Activated CD4-positive, alpha-beta memory T cell treated with anti-CD3 and anti-CD28 coated beads, Interleukin-2, amount 10 ng/mL, durations not matched to agents 7 days and 5 days (primary cell): ENCODE data around the gene SPIN2A. TPM values are rescaled to one million over a fixed set of nuclear protein-coding genes. Genes with fewer than 3 reads are reported as not detected.
"Not testable (repeated sequence)": the region's sequence is repeated elsewhere in the genome, so short reads cannot be mapped to it uniquely, and the experiment has no call there.

ENCODE experiments used
- CTCF ChIA-PET: fragments of 350-600 bp; sonication (Branson Sonifier 250); formaldehyde crosslinking; loops from one replicate; lab custom pipeline; 2021; ENCODE audit warnings: antibody characterized with exemption, inconsistent platforms; lab: Charles Lee
- POLR2A ChIA-PET: fragments of 350-600 bp; sonication (Branson Sonifier 250); formaldehyde crosslinking; loops from one replicate; lab custom pipeline; 2021; ENCODE audit warnings: antibody characterized with exemption; lab: Charles Lee
- DNase-seq: peaks from one replicate; pipeline ENCODE4 v3.0.0-alpha.2; 2020
- H3K27ac Mint-ChIP-seq: one replicate; pipeline ENCODE4 v1.8.0; 2021; ENCODE audit warnings: mild to moderate bottlenecking, mixed read lengths
- H3K27me3 Mint-ChIP-seq: one replicate; pipeline ENCODE4 v1.8.0; 2021; ENCODE audit warnings: mixed read lengths
- H3K36me3 Mint-ChIP-seq: one replicate; pipeline ENCODE4 v1.8.0; 2021; ENCODE audit warnings: low read depth, mixed read lengths
- H3K4me1 Mint-ChIP-seq: one replicate; pipeline ENCODE4 v1.8.0; 2021; ENCODE audit warnings: mixed read lengths
- H3K4me3 Mint-ChIP-seq: one replicate; pipeline ENCODE4 v1.8.0; 2021; ENCODE audit warnings: mild to moderate bottlenecking, mixed read lengths
- H3K9me3 Mint-ChIP-seq: one replicate; pipeline ENCODE4 v1.8.0; 2021; ENCODE audit warnings: mixed read lengths
- total RNA-seq, 2 experiments: library from RNA; stranded (reverse); gene quantifications; one replicate each; pipeline ENCODE4 v1.2.3, GENCODE V29; 2021

The SPIN2A gene
- under 1 TPM; 0.81 to 0.85 TPM for total RNA-seq

- H3K36me3 Mint-ChIP-seq, H3K4me1 Mint-ChIP-seq, DNase-seq, H3K27ac Mint-ChIP-seq, H3K4me3 Mint-ChIP-seq, CTCF ChIA-PET, H3K9me3 Mint-ChIP-seq, H3K27me3 Mint-ChIP-seq, POLR2A ChIA-PET: not testable (repeated sequence)
Observed at GRCh38 chrX:57137073-57137472, at the start of gene SPIN2A. Gene SPIN2A (minus strand): TSS chrX:57137397. CDS start chrX:57136597, 800 bp downstream.

- ChIA-PET POLR2A (no interaction called here), CTCF (no interaction called here)
- Mint-ChIP-seq H3K36me3 (no peaks in the 10 kb centered on the region), H3K4me3 (no peak overlapping the region), H3K9me3 (no peaks in the 10 kb centered on the region), H3K27me3 (no peaks in the 10 kb centered on the region), H3K4me1 (no peaks in the 10 kb centered on the region), H3K27ac (no peak overlapping the region)
- no peak for DNase-seq
Observed at GRCh38 chrX:57178605-57179004, 41.4 kb upstream of the SPIN2A start.

- POLR2A ChIA-PET = no interaction called here
- Mint-ChIP-seq H3K4me1 (no peaks in the 10 kb centered on the region), H3K36me3 (no peaks in the 10 kb centered on the region), H3K9me3 (no peaks in the 10 kb centered on the region), H3K27ac (no peak overlapping the region), H3K27me3 (no peaks in the 10 kb centered on the region), H3K4me3 (no peak overlapping the region)
- CTCF ChIA-PET = no interaction called here
- no peak for DNase-seq
Observed at GRCh38 chrX:57177070-57177469, 39.9 kb upstream of the SPIN2A start.

- ChIA-PET POLR2A (no interaction called here), CTCF (no interaction called here)
- H3K27me3 Mint-ChIP-seq = no peaks in the 10 kb centered on the region
- no peak overlapping the region for H3K27ac Mint-ChIP-seq
- H3K36me3 Mint-ChIP-seq = no peaks in the 10 kb centered on the region
- H3K9me3 Mint-ChIP-seq = no peaks in the 10 kb centered on the region
- H3K4me1 Mint-ChIP-seq = no peaks in the 10 kb centered on the region
- no peak for DNase-seq
- H3K4me3 Mint-ChIP-seq = no peak overlapping the region
Observed at GRCh38 chrX:57172544-57172943, 35.3 kb upstream of the SPIN2A start.

GRCh38 chrX:57156397-57157049 lies 19.3 kb upstream of the SPIN2A start:
- H3K27me3 Mint-ChIP-seq = no peaks in the 10 kb centered on the region
- no peak overlapping the region for H3K27ac Mint-ChIP-seq
- H3K9me3 Mint-ChIP-seq = peaks cover 2% of the 10 kb centered on the region
- DNase-seq = no peak
- POLR2A ChIA-PET = no interaction called here
- CTCF ChIA-PET = interaction anchor here (0.7 kb wide), 1 partner anchor 298 kb away, joined by 3 read pairs; no protein-coding TSS in a partner anchor
- no peaks in the 10 kb centered on the region for H3K36me3 Mint-ChIP-seq
- H3K4me1 Mint-ChIP-seq = no peaks in the 10 kb centered on the region
- H3K4me3 Mint-ChIP-seq = no peak overlapping the region

GRCh38 chrX:57155171-57155570 lies 18.0 kb upstream of the SPIN2A start:
- Mint-ChIP-seq H3K36me3 (no peaks in the 10 kb centered on the region), H3K27ac (no peak overlapping the region), H3K9me3 (peaks cover 2% of the 10 kb centered on the region), H3K4me1 (no peaks in the 10 kb centered on the region), H3K27me3 (no peaks in the 10 kb centered on the region), H3K4me3 (no peak overlapping the region)
- CTCF ChIA-PET = no interaction called here
- POLR2A ChIA-PET = no interaction called here
- DNase-seq = no peak

- H3K27ac Mint-ChIP-seq, CTCF ChIA-PET, DNase-seq, H3K27me3 Mint-ChIP-seq, H3K9me3 Mint-ChIP-seq, H3K4me3 Mint-ChIP-seq, POLR2A ChIA-PET, H3K36me3 Mint-ChIP-seq, H3K4me1 Mint-ChIP-seq: not testable (repeated sequence)
Observed at GRCh38 chrX:57152222-57152621, 15.0 kb upstream of the SPIN2A start.

- POLR2A ChIA-PET = no interaction called here
- no peak overlapping the region for H3K4me3 Mint-ChIP-seq
Observed at GRCh38 chrX:57138674-57139073, 1.5 kb upstream of the SPIN2A start.

GRCh38 chrX:57137501-57137900 lies 304 bp upstream of the SPIN2A start:
- H3K27ac Mint-ChIP-seq = no peak overlapping the region
- no peaks in the 10 kb centered on the region for H3K9me3 Mint-ChIP-seq
- no peaks in the 10 kb centered on the region for H3K27me3 Mint-ChIP-seq
- ChIA-PET POLR2A (no interaction called here), CTCF (no interaction called here)
- no peaks in the 10 kb centered on the region for H3K36me3 Mint-ChIP-seq
- peaks cover 7% of the 10 kb centered on the region for H3K4me1 Mint-ChIP-seq
- DNase-seq = no peak
- no peak overlapping the region for H3K4me3 Mint-ChIP-seq

More at GRCh38 chrX:57138674-57139073, 1.5 kb upstream of the SPIN2A start:
- H3K27ac Mint-ChIP-seq = no peak overlapping the region
- no peak for DNase-seq
- H3K9me3 Mint-ChIP-seq = no peaks in the 10 kb centered on the region
- H3K36me3 Mint-ChIP-seq = no peaks in the 10 kb centered on the region
- H3K27me3 Mint-ChIP-seq = no peaks in the 10 kb centered on the region
- peaks cover 7% of the 10 kb centered on the region for H3K4me1 Mint-ChIP-seq
- CTCF ChIA-PET = no interaction called here

- H3K27me3 Mint-ChIP-seq, CTCF ChIA-PET, DNase-seq, POLR2A ChIA-PET, H3K9me3 Mint-ChIP-seq, H3K4me3 Mint-ChIP-seq, H3K36me3 Mint-ChIP-seq, H3K4me1 Mint-ChIP-seq, H3K27ac Mint-ChIP-seq: not testable (repeated sequence)
Observed at GRCh38 chrX:57136589-57136988, 608 bp downstream of the SPIN2A start.

- Mint-ChIP-seq H3K27me3 (no peaks in the 10 kb centered on the region), H3K9me3 (no peaks in the 10 kb centered on the region), H3K4me1 (no peaks in the 10 kb centered on the region), H3K36me3 (no peaks in the 10 kb centered on the region), H3K4me3 (no peak overlapping the region), H3K27ac (no peak overlapping the region)
- ChIA-PET POLR2A (no interaction called here), CTCF (no interaction called here)
- DNase-seq = no peak
Observed at GRCh38 chrX:57135287-57135686, 1.9 kb downstream of the SPIN2A start.

- H3K4me1 Mint-ChIP-seq = no peaks in the 10 kb centered on the region
- H3K36me3 Mint-ChIP-seq = no peaks in the 10 kb centered on the region
- no peaks in the 10 kb centered on the region for H3K27me3 Mint-ChIP-seq
- no peak for DNase-seq
- no peak overlapping the region for H3K4me3 Mint-ChIP-seq
- H3K9me3 Mint-ChIP-seq = no peaks in the 10 kb centered on the region
- no peak overlapping the region for H3K27ac Mint-ChIP-seq
- ChIA-PET POLR2A (no interaction called here), CTCF (no interaction called here)
Observed at GRCh38 chrX:57134702-57135101, 2.5 kb downstream of the SPIN2A start.

- Mint-ChIP-seq H3K9me3 (no peaks in the 10 kb centered on the region), H3K27ac (no peak overlapping the region), H3K4me3 (no peak overlapping the region), H3K4me1 (no peaks in the 10 kb centered on the region), H3K36me3 (no peaks in the 10 kb centered on the region), H3K27me3 (no peaks in the 10 kb centered on the region)
- ChIA-PET POLR2A (no interaction called here), CTCF (no interaction called here)
- no peak for DNase-seq
Observed at GRCh38 chrX:57133706-57134105, 3.5 kb downstream of the SPIN2A start.

- H3K4me3 Mint-ChIP-seq, CTCF ChIA-PET, H3K4me1 Mint-ChIP-seq, H3K36me3 Mint-ChIP-seq, H3K9me3 Mint-ChIP-seq, DNase-seq, POLR2A ChIA-PET, H3K27me3 Mint-ChIP-seq, H3K27ac Mint-ChIP-seq: not testable (repeated sequence)
Observed at GRCh38 chrX:57133284-57133683, 3.9 kb downstream of the SPIN2A start.
